BLaER1 treated with 17β-estradiol and CSF1 and Interleukin-3, amounts not matched to agents 10 nM and 100 nM (cell line): ENCODE data around the gene CDCP2.

ENCODE experiments used
- H3K27ac ChIP-seq, 11 experiments: shearing (Covaris generic); formaldehyde crosslinking; 2 replicates each; pipeline ENCODE4 v1.8.1; 2022
- H3K27me3 ChIP-seq, 11 experiments: shearing (Covaris generic); formaldehyde crosslinking; 2 replicates each; pipeline ENCODE4 v1.8.1; 2022
- H3K36me3 ChIP-seq, 11 experiments: shearing (Covaris generic); formaldehyde crosslinking; 2 replicates each; pipeline ENCODE4 v1.8.1; 2022
- H3K4me1 ChIP-seq, 10 experiments: shearing (Covaris generic); formaldehyde crosslinking; 2 replicates each; pipeline ENCODE4 v1.8.1; 2022
- H3K4me2 ChIP-seq, 11 experiments: shearing (Covaris generic); formaldehyde crosslinking; 2 replicates each; pipeline ENCODE4 v1.8.1; 2022
- H3K4me3 ChIP-seq, 10 experiments: shearing (Covaris generic); formaldehyde crosslinking; 2 replicates each; pipeline ENCODE4 v1.8.1; 2022
- H3K9ac ChIP-seq, 11 experiments: shearing (Covaris generic); formaldehyde crosslinking; 2 replicates each; pipeline ENCODE4 v1.8.1; 2022
- H3K9me3 ChIP-seq, 11 experiments: shearing (Covaris generic); formaldehyde crosslinking; replicated peaks in 1 of 11; 2 replicates each; pipeline ENCODE4 v1.8.1; 2022
- H4K20me1 ChIP-seq, 11 experiments: shearing (Covaris generic); formaldehyde crosslinking; 2 replicates each; pipeline ENCODE4 v1.8.1; 2022
- Cebpa-rat ChIP-seq, 11 experiments: shearing (Covaris generic); IDR thresholded peaks; 2 replicates each; pipeline ENCODE4 v1.8.1; 2022

The CDCP2 gene

DNA sequence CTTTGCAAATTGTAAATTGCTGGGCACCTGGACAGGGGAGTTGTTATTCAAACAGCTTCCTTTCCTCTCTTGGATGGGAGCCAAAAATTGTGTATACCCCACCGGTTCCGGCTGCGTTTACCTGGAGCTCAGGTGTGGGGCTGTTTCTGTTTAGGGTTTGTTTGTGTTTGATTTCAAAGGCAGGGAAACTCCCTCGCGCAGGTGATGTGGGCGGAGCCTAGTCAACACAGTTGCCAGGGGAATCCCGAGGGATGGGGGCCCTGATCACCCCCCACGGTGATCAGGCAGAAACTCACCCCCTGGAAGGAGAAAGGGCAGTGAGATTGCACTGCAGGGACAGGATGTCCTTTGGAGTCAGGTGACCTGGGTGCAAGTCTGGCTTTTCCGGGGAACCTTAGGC is 28.3 kb downstream of the CDCP2 start:
- Histone ChIP-seq H3K4me3 (no peak overlapping the region), H3K9ac (no peak overlapping the region), H3K4me2 (no peak overlapping the region), H3K36me3 (no peaks in the 10 kb centered on the region), H3K27me3 (peaks cover 0 to 11% (median 0%) of the 10 kb centered on the region in 11 experiments; a peak in 6 of 22 replicates), H3K9me3 (no peaks in the 10 kb centered on the region), H3K4me1 (peaks cover 0 to 16% (median 5%) of the 10 kb centered on the region in 10 experiments; a peak in 10 of 20 replicates), H3K27ac (no peak overlapping the region), H4K20me1 (no peaks in the 10 kb centered on the region; a peak in 1 of 22 replicates)
- no peak for TF ChIP-seq Cebpa-rat (IDR thresholded peaks at IDR 0.05)

DNA sequence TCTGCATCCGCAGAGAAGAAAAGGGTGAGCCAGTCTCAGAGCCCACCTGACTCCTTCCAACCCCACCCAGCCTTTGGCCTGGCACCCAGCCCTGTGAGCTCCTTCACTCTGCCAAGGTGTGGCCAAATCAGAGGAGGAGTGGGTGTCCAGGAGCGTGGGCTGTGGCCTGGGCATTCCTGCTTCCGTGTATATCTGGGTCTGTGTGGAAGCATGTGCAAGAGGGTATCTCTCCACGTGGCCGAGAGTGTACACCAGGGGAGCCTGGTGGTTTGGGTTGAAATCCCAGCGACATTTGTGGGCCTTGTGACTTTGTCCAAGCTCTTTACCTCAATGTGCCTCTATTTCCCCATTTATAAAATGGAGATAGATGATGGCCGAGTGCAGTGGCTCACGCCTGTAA is 29.8 kb downstream of the CDCP2 start:
- no peak overlapping the region for H3K4me2 ChIP-seq
- no peak overlapping the region for H3K27ac ChIP-seq
- no peak overlapping the region for H3K9ac ChIP-seq
- TF ChIP-seq Cebpa-rat (IDR thresholded peaks at IDR 0.05) = no peak
- no peak overlapping the region for H3K4me3 ChIP-seq
- peaks cover 0 to 11% (median 0%) of the 10 kb centered on the region in 11 experiments; a peak in 6 of 22 replicates for H3K27me3 ChIP-seq
- H3K4me1 ChIP-seq = peaks cover 0 to 16% (median 5%) of the 10 kb centered on the region in 10 experiments; a peak in 10 of 20 replicates
- no peaks in the 10 kb centered on the region for H3K9me3 ChIP-seq
- H3K36me3 ChIP-seq = no peaks in the 10 kb centered on the region
- H4K20me1 ChIP-seq = no peaks in the 10 kb centered on the region; a peak in 1 of 22 replicates

DNA sequence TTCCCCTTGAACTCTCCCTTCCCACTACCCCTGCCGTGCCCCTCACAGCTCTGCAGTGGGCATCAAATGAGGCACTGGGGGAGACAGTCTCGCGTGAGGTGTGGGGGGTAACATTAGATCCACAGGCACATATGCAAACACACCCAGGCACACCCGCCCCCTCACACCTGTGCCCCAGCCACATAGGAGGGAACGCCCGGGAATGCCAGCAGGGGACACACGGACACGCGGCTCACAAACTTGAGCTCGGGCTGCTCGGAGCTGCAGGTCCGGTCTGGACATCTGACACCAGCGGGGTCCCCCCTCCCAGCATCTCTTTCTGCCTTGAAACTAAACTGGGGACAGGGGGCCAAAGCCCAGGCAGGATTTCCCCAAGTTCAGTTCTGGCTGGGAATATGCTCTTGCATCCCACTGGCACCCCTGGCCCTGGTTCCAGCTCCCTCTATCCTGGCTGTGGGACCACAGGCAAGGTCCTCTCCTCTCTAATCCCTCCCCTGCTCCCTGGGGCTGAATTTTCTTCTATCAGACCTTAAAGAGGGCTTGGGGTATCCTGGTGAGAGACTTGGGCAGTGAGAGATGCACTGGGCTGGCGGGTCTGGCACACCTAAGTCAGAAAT is 30.6 kb downstream of the CDCP2 start:
- H3K9ac ChIP-seq = peak overlapping the region in 1 of 11 experiments; percentile 26; a peak in 1 of 22 replicates
- H3K4me1 ChIP-seq = peaks cover 0 to 16% (median 5%) of the 10 kb centered on the region in 10 experiments; a peak in 10 of 20 replicates
- H3K4me3 ChIP-seq = peak overlapping the region in 2 of 10 experiments; percentile 26 to 31; a peak in 1 of 20 replicates
- no peaks in the 10 kb centered on the region for H3K9me3 ChIP-seq
- no peak overlapping the region for H3K27ac ChIP-seq
- no peak for TF ChIP-seq Cebpa-rat (IDR thresholded peaks at IDR 0.05)
- H3K36me3 ChIP-seq = no peaks in the 10 kb centered on the region
- peak overlapping the region; percentile 44 to 81 (median 60); a peak in 20 of 22 replicates for H3K4me2 ChIP-seq
- H3K27me3 ChIP-seq = peaks cover 0 to 11% (median 0%) of the 10 kb centered on the region in 11 experiments; a peak in 6 of 22 replicates
- H4K20me1 ChIP-seq = no peaks in the 10 kb centered on the region; a peak in 1 of 22 replicates

DNA sequence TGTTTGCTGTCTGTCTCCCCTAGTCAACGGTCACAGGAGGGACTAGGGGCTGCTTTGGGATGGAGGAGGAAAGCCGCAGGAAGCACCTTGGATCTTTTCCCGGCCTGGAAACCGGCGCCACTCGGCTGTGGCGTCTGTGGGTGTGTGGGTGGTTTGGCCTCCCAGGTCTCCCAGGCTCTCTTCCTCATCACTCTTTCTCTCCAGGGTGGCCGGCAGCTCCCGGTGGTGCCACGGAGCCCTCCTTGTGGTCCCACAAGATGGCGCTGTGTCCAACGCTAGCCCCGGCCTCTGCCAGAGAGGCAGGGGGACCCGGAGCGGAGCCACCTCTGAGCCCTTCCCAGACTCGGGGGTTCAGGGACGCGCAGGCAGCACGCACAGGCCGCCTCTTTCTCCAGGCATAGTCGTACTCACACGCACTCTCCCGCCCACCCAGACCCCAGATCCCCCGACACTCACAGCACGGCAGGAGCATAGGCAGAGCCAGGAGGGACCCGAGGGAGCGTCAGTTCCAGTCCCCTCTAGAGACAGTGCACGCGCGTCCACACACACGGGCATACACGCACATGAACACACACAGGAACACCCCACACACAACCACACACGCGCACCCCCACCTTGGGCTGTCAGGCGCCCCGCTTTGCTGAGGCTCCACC is 31.2 kb downstream of the CDCP2 start:
- peak overlapping the region in 2 of 10 experiments; percentile 26 to 31; a peak in 1 of 20 replicates for H3K4me3 ChIP-seq
- H3K27ac ChIP-seq = no peak overlapping the region
- H3K4me2 ChIP-seq = peak overlapping the region; percentile 44 to 81 (median 60)

DNA sequence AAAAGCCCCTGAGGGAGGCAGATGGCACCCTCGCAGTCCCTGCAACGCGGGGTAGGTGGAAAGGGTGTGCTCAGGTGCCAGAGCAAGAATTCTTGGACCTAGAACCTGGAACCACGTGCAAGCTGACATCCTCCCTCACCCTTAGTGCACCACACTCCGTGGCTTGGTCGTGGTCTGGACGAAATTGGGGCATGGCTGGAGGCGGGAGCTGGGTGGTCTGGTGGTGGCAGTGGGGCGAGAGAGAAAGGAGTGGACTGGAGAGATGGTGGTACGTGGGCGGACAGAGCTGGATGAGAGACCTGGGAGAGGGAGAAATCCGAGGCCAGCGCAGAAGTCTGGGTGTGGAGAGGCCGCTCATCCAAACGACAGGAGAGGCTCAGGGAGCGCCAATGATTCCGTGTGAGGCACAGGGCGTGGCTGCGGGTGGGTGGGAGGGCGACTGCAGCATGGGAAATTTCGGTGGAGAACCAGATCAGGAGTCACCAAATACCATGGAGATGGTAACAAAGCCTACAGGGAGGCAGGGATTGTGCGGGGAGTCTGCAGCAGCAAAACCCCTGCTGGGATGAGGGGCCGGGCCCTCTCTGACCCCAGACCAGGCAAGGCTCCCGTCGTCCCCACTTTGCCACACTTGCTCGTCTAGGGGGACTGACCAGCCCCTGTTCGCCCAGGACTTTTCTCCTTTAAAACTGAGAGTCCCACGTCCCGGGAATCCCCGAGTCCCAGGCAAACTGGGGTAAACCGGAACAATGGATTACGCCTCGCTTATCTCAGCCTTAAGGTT is 31.9 kb downstream of the CDCP2 start:
- Histone ChIP-seq H3K4me3 (0 out of 20 replicates have a peak overlapping the region, but pooled peaks of 1 of the 10 experiments have one; percentile 31), H3K27me3 (peaks cover 0 to 11% (median 0%) of the 10 kb centered on the region in 11 experiments; a peak in 6 of 22 replicates), H3K9me3 (no peaks in the 10 kb centered on the region), H3K27ac (no peak overlapping the region), H4K20me1 (no peaks in the 10 kb centered on the region; a peak in 1 of 22 replicates), H3K4me1 (peaks cover 0 to 15% (median 5%) of the 10 kb centered on the region in 10 experiments; a peak in 10 of 20 replicates), H3K9ac (peak overlapping the region in 5 of 11 experiments; percentile 2 to 19 (median 15); a peak in 3 of 22 replicates), H3K4me2 (peak overlapping the region; percentile 44 to 81 (median 60)), H3K36me3 (no peaks in the 10 kb centered on the region)
- TF ChIP-seq Cebpa-rat (IDR thresholded peaks at IDR 0.05) = no peak

More for the DNA sequence above, 31.2 kb downstream of the CDCP2 start:
- Histone ChIP-seq H3K27me3 (peaks cover 0 to 11% (median 0%) of the 10 kb centered on the region in 11 experiments; a peak in 6 of 22 replicates), H3K9me3 (no peaks in the 10 kb centered on the region), H4K20me1 (no peaks in the 10 kb centered on the region; a peak in 1 of 22 replicates), H3K9ac (peak overlapping the region in 7 of 11 experiments; percentile 2 to 33 (median 18); a peak in 4 of 22 replicates), H3K4me1 (peaks cover 0 to 16% (median 5%) of the 10 kb centered on the region in 10 experiments; a peak in 10 of 20 replicates), H3K36me3 (no peaks in the 10 kb centered on the region)
- TF ChIP-seq Cebpa-rat (IDR thresholded peaks at IDR 0.05) = no peak

DNA sequence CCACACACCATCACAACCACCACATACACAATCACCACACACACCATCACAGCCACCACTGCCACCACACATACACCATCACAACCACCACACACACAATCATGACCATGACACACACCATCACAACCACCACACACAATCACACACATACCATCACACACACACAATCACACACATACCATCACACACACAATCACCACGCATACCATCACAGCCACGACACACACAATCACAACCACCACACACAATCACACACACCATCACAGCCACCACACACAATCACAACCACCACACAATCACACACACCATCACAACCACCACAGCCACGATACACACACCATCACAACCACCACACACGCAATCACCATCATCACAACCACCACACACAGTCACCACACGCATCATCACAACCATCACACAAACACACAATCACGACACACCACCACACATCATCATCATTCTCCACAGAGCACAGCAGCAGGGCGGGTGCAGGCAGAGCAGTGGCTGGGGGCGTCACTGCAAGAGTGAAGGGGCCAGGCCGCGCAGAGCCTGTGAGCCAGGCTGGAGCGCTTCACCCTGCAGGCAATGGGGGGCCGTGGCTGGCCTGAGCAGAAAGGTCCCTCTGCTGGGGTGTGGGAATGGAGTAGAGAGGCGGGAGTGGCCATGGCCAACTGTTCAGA is 32.6 kb downstream of the CDCP2 start:
- Histone ChIP-seq H3K4me1 (peaks cover 0 to 8% (median 5%) of the 10 kb centered on the region in 10 experiments; a peak in 10 of 20 replicates), H4K20me1 (no peaks in the 10 kb centered on the region; a peak in 1 of 22 replicates), H3K27me3 (peaks cover 0 to 11% (median 0%) of the 10 kb centered on the region in 11 experiments; a peak in 6 of 22 replicates), H3K9me3 (no peaks in the 10 kb centered on the region), H3K4me3 (no peak overlapping the region), H3K4me2 (no peak overlapping the region), H3K9ac (no peak overlapping the region), H3K27ac (no peak overlapping the region), H3K36me3 (no peaks in the 10 kb centered on the region)
- TF ChIP-seq Cebpa-rat (IDR thresholded peaks at IDR 0.05) = no peak

DNA sequence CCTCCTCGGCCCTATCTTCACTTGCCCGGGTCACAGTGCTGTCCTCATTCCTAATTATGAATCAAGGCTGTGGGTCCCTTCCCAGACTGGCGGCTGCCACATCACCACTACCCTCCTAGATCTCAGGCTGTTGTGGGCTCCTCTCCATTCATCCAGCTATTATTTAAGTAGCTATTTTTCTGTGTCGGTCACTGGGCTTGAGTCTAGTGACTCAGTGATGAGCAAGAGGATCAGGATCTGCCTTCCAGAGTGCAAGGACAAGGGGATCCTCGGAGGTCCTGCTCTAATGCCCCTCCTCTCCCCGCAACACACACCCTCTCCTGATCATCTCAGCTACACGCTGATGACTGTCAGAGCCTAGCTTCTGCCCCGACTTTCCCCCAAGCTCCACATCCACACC is 34.1 kb downstream of the CDCP2 start:
- no peak overlapping the region for H3K4me2 ChIP-seq

More for the DNA sequence above, 34.1 kb downstream of the CDCP2 start:
- no peak overlapping the region for H3K9ac ChIP-seq
- peaks cover 0 to 11% (median 0%) of the 10 kb centered on the region in 11 experiments; a peak in 6 of 22 replicates for H3K27me3 ChIP-seq
- peaks cover 0 to 6% (median 5%) of the 10 kb centered on the region in 10 experiments; a peak in 9 of 20 replicates for H3K4me1 ChIP-seq
- no peaks in the 10 kb centered on the region for H3K9me3 ChIP-seq
- no peak overlapping the region for H3K4me3 ChIP-seq
- no peaks in the 10 kb centered on the region; a peak in 1 of 22 replicates for H4K20me1 ChIP-seq
- TF ChIP-seq Cebpa-rat (IDR thresholded peaks at IDR 0.05) = no peak
- no peaks in the 10 kb centered on the region for H3K36me3 ChIP-seq
- H3K27ac ChIP-seq = no peak overlapping the region
